HG03439 (cell line): Measurements from ENCODE around the gene CBFA2T3.

Source experiments
- ATAC-seq: cut with Tn5 transposase; IDR thresholded peaks from one replicate; pipeline ENCODE4 v1.9.1; 2021; ENCODE audit warnings: mild to moderate bottlenecking, moderate library complexity; ENCODE audit not compliant: unreplicated experiment

Gene CBFA2T3

DNA sequence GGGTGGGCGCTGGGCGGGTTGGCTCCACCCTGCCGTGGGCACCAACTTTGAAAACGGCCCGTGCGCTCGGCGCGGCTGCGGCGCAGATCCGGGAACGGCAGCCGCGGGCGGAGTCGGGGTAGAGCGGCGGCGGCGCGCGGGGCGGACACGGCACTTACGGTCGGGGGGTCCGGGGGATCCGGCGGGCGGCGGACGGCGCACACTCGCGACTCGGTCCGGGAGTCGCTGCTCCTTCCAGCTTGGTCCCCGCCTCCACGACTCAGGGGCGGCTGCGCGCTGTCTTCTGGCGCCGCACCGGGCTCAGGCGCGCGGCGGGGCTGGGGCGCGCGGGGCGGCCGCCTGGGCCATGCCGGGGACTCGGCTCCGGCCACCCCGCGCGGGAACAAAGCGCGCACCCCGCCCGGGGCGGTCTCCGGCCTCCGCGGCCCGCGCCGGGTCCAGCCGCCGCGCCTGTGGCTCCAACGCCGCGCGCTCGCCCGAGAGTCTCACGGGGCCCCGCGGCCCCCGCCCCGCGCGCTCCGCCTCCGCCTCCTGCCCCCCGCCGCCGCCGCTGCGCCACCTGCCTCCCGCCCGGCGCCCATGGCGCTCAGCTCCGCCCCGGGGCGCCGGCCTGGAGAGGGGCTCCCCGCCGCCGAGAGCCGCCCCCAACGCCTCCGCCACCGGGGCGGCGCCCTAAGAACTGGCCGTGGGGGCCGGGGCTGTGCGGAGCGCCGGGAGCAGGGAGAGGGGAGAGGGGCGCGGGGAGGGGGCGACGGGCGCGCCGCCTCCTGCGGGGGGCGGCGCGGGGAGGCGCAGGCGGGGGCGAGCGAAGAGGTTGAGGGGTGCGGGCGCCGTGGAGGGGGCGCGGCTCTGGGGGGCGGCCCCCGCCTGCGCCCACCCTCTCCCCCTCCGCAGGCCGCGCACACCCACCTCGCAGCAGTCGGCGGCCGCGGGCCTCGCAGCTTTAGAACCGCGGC is 35.9 kb downstream of the CBFA2T3 start:
- ATAC-seq: no peak

DNA sequence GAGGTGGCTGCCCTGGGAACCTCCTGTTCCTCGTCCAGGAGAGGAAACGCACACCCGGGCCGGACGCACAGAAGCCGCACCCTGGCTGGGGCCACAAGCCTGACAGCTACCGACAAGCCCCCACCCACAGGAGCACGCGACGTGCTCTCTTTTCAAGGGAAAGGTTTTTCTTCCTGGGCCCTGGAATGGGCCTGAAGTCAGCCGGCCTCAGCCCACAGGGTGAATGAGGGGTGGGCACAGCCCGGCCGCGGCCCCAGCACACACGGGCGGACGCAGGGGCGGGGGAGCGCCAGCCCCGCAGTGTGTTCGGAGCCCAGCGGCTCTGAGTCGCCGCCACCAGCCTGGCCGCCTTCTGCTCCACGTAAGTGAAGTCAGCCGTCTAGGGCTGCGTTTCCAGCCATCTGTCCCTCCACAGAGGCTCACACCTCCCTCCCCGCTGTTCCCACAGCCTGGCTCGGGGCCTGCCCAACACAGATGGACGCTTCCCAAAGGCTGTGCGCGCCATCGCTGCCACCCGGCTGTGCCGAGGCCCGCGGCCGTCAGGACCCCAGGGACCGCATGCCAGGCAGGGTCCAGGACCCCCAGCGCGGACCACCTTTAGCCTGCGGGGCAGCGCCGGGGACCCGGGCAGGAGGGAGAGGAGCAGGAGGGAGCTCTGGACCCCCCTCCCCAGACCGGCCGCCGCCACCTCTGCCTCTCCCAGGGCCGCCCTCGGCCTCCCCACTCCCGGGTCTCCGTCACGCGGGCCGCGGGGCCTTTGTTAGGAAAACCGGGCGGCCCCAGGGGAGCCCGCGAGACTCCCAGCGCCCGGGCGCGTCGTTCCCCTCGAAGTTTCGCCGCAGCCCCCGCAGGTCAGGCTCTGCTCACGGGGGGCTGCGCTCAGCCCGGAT is 36.8 kb downstream of the CBFA2T3 start:
- no peak for ATAC-seq

DNA sequence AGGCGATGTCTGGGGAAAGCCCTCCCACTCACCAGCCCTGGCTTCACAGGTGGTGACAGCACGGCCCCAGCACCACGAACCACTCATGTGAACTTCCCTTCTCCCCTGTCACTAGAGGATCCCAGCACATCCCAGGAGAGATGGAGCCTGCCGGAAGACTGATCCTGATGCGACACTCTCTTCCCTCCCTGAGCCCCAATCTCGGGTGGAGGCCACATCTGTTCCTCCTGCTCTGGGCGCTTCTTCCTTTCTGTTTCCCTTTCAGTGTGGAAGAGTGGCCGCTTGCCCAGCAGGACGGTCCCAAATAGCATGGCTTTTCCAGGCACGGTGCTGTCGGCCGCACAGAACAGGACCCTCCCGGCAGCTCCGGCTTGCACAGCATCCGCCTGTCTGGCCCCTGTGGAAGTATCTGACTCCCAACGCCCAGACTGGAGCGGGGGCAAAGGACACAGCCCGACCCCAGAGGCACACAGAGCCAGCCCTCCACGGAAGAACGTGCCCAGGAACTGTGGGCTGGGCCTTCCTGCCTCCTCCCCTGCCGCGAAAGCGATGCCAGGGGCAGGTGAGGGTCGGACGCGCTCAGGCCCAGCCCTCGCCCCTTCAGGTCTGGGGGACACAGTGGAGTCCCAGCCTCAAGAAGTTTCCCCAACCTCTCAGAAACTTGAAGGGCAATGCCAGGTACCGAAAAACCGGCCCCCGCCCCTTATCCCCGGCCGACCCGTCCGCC is 37.6 kb downstream of the CBFA2T3 start:
- ATAC-seq: no peak

DNA sequence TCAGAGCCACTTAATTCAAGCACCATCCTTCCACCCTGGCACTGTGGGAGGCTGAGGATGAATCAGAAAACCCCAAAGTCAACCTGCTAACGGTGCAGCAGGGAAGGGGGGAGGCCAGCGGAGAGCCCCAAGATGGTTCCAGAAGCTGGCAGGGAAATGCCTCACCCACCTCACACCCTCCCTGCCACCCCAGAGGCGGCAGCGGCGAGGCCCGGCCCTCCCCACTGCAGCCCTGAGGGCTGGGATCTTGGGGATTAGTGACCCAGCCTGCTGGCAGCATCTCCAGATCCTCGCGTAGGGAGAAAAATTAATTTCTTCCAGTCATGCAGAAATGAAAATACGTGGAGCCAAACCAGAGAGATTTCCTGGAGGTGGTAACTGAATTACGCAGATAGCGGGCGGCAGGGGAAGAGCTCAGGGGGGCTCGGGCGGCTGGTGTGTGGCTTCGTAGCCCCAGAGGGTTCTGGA is 38.2 kb downstream of the CBFA2T3 start:
- ATAC-seq: no peak

DNA sequence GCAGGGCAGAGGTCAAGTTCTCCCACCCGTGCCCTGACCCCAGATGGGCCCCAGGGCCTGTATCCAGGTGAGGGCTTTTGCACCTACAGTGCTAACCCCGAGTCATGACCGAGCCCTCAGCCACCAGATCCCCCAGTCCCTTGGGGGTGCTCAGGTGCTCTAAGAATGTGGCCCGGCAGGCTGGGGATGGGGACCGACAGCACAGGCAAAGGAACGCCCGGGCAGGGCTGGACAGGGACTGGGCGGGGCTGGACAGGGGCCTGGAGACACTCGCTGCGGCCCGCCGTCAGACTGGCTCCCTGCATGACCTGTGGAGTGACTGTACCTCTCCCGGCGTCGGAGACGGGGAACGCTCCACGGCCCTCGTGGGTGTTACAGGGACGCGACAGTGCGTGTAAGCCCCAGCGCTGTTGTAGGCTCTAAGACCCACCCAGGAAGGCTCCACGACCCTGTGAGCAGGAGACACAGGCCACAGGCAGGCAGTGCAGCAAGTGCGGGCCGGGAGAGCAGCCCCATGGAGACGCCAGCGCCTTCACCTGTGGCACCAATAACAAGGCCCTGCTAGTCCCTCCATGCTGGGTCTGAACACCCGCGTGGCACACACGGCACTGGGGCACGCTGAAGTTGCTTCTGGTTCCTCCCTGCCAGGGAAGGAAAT is 38.8 kb downstream of the CBFA2T3 start:
- no peak for ATAC-seq

DNA sequence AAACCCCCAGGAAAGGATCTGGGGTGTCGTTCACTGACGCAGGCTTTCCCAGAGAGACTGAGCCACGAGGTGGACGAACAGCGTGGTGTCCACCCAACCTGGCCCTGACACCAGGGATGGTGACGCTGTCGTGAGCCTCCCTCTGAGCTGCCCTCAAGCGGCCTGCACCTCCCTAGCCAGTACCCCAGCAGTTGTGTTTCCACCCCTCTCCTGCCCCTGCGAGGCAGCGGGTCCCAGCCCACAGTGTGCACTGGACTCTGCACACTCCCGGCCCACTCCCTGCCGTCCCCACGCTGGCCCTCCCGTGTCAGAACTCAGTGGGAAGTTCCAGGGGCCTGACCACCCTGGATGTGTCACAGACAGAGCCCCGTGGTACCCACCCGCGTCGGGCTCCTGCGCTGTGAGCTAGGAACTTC is 39.8 kb downstream of the CBFA2T3 start:
- no peak for ATAC-seq

DNA sequence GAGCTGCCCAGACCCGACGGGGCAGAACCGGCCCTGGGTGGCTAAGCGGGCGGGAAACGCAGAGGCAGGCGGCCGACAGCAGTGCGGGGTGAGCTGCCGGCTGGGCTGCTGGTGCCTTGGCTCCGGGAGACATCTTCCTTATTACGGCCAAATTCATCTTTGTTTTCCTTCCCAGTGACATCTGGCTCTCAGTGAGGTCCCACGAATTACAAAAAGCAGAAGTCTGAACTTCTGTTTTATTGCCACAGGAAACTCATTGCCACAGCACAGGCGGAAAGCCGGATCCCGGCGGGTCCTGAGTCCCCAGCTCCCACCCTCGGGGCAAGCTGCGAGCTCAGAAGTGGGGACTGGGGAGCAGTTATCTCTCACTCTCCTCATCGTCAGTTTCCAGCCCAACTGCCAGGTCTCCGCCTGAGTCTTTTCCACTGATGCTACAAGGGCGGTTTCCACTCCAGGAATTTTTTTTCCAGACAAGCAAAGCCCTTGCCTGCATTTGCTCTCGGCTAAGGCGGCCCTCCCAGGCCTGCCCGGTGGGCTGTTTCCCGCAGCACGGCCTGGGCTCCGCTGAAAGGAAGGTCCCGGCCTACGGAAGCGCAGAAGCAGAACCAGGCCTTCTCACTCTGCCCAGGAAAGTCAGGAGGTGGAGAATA is 40.3 kb downstream of the CBFA2T3 start:
- ATAC-seq: no peak

DNA sequence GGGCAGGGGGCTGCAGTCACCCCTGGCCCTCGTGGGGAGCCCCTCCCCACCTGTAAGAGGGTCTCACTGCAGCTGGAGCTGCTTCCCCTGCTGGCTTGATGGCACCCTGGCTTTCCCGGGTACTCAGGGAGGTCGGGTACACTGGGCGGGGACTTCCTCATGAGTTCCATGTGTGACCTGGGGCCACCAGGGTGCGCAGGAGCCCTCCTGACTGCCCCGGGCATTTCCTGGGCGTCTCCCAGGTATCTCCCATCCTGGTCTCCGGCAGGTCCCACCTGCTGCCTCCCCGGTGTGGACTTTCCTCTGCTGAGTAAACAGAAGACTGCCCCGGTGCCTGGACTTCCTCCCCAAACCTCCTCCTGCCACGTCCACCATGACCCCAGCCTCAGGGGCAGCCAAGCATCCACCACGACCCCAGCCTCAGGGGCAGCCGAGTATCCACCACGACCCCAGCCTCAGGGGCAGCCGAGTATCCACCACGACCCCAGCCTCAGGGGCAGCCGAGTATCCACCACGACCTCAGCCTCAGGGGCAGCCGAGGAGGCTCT is 40.9 kb downstream of the CBFA2T3 start:
- ATAC-seq: no peak

DNA sequence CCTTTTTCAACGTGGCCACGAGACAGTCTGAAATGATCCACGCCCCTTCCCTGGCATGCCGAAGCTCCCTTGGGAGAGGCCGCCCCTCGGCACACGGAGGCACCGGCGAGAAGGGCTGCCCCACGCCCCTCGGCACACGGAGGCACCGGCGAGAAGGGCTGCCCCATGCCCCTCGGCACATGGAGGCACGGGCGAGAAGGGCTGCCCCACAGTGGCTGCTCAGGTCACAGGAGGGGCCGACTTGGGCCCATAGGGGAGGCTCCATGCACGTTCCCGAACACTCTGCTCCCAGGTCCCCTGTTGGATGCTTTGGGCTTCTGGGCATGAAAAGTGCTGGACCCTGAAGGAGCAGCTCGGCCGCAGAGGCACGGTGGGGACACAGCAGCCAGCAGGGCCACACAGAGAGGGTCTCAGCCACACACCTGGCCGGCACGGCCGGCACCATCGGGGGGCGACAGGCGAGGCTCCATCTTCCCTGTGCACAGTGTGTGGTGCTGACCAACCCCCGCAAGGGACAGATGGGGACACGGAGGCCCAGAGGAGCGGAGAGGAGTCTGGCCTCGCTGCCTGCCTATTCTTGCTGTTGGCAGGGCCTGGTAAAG is 42.8 kb downstream of the CBFA2T3 start:
- ATAC-seq: no peak

DNA sequence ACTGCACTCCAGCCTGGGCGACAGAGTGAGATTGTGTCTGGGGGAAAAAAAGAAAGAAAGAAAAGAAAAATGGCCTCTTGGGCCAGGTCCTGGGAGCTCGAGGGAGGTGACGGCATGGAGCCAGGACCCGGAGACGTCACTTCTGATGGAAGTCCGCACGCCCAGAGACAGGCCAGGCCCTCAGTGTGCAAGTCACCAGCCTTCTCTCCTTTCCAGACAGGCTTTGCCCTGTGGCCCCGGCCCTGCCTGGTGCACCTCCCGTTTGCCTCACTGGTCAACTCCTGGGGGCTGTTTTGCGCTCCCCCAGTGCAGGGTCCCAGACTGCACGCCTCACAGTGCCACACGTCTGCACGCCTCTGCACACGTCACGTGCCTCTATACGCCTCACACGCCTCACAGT is 44.1 kb downstream of the CBFA2T3 start:
- no peak for ATAC-seq

DNA sequence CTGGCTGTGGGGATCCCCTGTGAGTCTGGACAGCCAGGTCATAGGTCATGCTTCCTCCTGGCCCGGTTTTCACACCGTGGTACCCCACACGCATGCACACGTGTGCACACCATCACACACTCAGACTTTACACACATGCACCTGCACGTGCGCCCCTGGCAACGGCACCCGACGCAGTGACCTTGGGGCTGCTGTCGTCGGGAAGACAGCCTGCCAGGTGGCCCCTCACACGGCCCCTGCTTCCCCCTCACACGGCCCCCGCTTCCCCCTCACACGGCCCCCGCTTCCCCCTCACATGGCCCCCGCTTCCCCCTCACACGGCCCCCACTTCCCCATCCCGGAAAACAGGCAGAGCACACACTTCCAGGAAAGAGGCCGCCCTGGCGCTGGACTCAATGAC is 45.1 kb downstream of the CBFA2T3 start:
- no peak for ATAC-seq

DNA sequence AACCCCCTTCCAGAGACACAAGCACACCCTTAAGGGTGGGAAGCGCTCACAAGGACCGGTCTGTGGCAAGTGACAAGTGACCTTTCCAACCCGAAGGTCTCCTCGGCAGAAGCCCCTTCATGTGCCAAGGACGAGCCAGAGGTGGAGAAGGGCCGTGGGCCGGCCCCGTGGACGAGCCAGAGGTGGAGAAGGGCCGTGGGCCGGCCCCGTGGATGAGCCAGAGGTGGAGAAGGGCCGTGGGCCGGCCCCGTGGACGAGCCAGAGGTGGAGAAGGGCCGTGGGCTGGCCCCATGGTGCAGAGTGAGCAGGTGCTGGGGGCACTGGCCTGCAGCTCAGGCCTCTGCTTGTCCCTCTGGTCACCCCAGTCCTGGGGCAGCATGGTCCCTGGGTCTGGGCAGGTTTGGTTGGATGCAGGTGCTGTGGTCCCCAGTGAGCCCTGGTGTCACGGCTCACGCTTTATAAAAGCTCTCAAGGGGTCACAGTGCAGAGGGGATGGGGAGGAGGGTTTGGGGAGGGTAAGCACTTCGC is 45.6 kb downstream of the CBFA2T3 start:
- no peak for ATAC-seq

DNA sequence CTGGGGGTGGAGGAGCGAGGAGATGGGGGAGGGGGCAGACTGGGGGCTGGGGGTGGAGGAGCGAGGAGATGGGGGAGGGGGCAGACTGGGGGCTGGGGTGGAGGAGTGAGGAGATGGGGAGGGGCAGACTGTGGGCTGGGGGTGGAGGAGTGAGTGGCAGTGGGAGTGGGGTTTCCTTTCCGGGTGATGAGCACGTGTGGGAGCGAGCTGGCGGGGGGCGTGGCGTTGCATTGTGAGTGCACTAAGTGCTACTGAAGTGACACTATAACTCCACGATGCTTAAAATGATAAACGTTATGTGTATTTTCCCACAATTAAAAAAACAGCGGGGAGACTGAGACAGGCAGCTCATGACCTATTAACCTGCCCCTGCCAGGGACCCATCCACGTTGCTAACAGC is 46.3 kb downstream of the CBFA2T3 start:
- no peak for ATAC-seq

DNA sequence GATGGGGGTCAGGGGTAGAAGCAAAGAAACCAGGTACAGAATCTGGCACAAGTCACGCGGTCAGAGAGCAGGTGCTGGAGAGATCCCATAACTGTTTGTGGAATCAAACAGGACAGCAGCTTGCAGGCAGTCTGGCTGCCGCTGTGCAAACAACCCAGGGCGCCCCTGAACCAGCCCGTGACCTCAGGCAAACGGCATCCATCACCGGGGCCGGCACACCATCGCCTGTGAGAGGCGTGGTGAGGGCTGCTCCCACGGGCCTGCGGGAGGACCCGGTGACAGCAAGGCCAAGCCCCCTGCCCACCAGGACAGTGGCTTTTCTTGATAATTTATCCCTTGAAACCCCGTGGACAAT is 47.9 kb downstream of the CBFA2T3 start:
- no peak for ATAC-seq

DNA sequence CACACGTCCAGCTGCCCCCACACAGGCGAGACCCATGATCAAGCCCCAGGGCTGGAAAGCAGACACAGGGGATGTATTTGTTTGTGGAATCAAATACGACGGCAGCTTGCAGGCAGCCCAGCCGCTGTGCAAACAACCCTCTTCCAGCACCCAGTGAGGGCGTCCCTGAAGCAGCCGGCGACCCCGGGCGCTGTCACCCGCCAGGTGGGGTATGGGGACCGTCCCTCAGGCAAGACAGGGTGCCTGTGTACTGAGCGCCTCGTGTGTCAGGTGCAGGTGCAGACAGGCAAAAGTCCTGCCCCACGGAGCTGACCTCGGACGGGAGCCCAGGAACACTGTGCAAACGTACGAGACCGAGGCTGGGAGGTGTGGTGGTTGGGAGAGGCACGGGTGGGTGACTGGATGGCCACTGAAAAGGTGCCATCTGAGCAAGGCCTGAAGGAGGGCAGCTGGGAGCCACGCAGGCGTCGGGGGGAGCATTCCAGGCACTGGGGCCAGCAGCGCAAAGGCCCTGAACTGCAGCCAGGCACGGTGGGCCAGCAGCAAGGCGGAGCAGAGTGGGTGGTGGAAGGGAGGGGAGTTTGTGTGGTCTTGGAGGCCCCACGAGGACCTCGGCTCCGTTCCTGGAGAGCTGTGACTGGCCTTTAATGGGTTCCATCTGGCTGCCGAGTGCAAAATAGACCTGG is 48.5 kb downstream of the CBFA2T3 start:
- no peak for ATAC-seq

DNA sequence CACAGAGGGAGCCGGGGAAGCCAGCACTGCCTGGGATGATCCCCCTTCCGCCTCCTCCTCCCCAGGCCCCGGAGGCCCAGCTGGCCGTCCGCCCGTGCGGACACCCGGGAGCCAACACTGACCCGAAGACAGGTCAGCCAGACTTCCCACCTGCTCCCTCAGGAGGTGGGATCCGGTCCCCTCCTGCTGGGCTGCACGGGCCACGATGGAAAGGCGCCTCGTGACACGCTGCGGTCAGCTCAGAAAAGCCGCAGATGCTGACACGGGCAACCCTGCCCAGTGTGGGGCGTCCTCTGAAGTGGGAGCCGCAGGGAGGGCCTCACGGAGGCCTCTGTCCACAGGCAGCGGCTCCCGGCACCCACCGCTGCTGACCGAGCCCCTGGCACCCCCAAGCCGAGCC is 49.3 kb downstream of the CBFA2T3 start:
- no peak for ATAC-seq

DNA sequence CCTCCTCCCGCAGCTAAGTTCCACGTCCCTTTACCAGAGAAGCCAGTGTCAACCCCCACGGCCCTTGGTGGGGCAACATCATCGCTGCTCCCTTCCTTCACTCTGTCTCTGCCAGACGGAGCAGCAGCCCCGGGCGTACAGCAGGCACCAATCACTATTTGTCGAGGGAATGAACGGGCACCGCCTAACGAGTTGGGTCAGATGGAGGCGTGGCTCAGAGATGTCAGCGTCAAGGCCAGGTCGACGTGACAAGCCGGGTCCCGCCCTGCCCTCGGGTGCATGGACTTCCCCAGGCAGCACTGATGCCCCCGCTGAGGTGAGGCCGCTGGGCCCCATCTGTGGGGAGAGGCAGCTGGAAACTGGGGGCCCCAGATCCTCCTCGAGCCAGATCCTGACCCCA is 50.0 kb downstream of the CBFA2T3 start:
- ATAC-seq: no peak

DNA sequence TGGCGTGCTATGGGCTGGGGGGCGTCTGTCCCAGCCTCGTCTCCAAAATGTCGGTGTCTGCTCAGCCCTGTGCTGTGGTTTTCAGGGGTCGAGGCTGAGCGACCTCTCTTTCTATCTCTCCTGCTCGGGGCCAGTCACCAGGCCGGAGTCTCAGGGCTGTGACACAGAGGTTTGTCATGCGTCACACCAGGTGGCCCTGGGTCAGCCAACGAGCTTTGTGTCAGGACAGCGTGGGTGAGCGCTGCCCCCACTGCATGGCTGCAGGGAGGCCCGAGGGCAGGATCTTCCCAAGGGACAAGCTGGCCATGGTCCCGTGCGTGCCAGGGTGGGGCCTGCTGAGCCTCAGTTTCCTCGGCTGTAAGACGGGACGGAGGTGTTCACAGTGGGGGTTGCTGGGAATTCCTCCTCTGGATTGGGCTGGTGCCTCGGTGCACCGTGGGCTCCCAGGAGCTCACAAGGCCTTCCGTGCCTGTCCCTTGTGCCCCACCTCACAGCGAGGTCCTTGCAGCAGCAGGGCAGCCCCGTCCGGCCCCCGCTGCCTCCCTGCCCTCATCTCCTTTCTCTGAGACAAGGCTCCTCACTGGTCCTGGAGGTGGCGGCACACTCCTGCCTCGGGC is 50.5 kb downstream of the CBFA2T3 start:
- no peak for ATAC-seq
